ENCODE results near the gene ADA. TPM values are rescaled to one million over a fixed set of nuclear protein-coding genes. Genes with fewer than 3 reads are reported as not detected.

ADA gene
- total RNA-seq, 5 donors from 2014 or later (not counting 1 experiment from before 2014, with no cell fraction given): 21.9 to 42.1 (median 33.3) TPM

DNA sequence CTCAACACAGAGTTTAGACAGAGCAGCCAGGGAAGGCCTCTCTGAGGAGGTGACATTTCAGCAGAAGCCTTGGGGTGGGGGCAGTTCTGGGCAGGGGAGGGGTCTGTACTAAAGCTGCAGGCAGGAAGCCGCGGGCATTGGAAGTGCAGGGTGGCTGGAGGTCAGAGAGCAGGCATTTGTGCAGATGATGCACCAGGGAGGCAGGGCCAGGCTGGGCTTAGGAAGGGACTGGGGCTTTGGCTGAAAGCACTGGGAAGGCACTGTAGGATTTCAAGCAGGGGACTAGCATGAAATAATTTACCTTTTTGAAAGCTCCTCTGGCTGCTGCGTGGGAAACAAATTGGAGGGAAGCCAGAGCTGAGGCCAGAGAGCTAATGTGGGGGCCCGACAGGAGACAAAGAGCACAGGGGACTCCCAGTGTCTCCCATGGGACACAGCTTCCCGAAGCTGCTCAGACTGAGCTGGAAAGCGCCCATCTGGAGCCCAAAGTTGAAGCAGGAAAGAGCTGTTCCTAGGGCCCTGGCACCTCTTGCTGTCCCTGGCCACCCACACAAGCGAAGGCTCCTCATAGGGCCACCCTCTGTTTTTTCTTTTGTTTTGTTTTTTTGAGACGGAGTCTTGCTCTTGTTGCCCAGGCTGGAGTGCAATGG is 19.3 kb downstream of the ADA start:
- ChIA-PET CTCF (no interaction called here), POLR2A (no interaction called here)
- no peak overlapping the region for H3K27ac ChIP-seq (ENCODE audit: low read length)
- H3K36me3 ChIP-seq (ENCODE audit: control insufficient read depth in 2 of 2, extremely low read depth in 1 of 2, insufficient read depth in 1 of 2, low read length in 1 of 2): peaks cover 25 to 64% of the 10 kb centered on the region in 2 donors
- H3K36me3 Mint-ChIP-seq: peaks cover 61% of the 10 kb centered on the region
- ATAC-seq (replicated peaks in 1 of 4) (no peak), DNase-seq (no peak)
- peak overlapping the region in 1 of 2 donors; percentile 20 for H3K27ac Mint-ChIP-seq
- no peak overlapping the region for H3K4me3 Mint-ChIP-seq
- no peaks in the 10 kb centered on the region for H3K9me3 ChIP-seq
- no peaks in the 10 kb centered on the region for H3K9me3 Mint-ChIP-seq
- no peaks in the 10 kb centered on the region for H3K27me3 ChIP-seq (replicated peaks in 1 of 2; ENCODE audit: control insufficient read depth in 2 of 2, extremely low read depth in 1 of 2, insufficient read depth in 2 of 2, low read length in 1 of 2)
- H3K4me3 ChIP-seq (ENCODE audit: control insufficient read depth in 1 of 2, extremely low read depth in 1 of 2, low read length in 1 of 2): no peak overlapping the region
- no peaks in the 10 kb centered on the region for H3K4me1 ChIP-seq (ENCODE audit: control insufficient read depth in 1 of 2, extremely low read depth in 1 of 2, insufficient read depth in 2 of 2, low read length in 2 of 2)
- 94% methylated on average over 6 of the region's 8 CpGs for WGBS (ENCODE audit: insufficient coverage)
- no peaks in the 10 kb centered on the region for H3K27me3 Mint-ChIP-seq
- H3K4me1 Mint-ChIP-seq: peaks cover 0 to 8% (median 0%) of the 10 kb centered on the region in 3 donors

DNA sequence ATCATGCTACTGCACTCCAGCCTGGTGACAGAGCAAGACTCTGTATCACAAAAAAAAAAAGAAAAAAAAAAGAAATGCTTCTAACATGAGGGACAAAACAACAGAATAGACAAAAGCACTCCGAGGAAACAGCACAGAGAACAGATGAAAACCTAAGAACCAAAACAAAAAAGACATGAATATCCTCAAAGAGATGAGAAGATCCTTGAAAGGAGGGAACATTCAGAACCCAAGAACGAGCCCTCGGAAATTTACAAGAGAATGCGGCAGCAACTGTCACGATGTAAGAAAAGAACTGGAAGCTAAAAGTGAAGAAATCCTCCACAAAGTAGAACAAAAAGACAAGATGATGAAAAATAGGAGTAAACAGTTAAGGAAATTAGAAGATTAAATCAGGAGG is 21.2 kb downstream of the ADA start:
- H3K4me3 Mint-ChIP-seq: no peak overlapping the region
- peaks cover 54% of the 10 kb centered on the region for H3K36me3 Mint-ChIP-seq
- no CpG with 5 or more reads among the region's 5 CpGs for WGBS (ENCODE audit: insufficient coverage)
- H3K4me1 Mint-ChIP-seq: peaks cover 0 to 18% (median 0%) of the 10 kb centered on the region in 3 donors
- Histone ChIP-seq H3K27ac (ENCODE audit: low read length) (no peak overlapping the region), H3K36me3 (ENCODE audit: control insufficient read depth in 2 of 2, extremely low read depth in 1 of 2, insufficient read depth in 1 of 2, low read length in 1 of 2) (peaks cover 25 to 65% of the 10 kb centered on the region in 2 donors), H3K4me3 (ENCODE audit: control insufficient read depth in 1 of 2, extremely low read depth in 1 of 2, low read length in 1 of 2) (no peak overlapping the region), H3K4me1 (ENCODE audit: control insufficient read depth in 1 of 2, extremely low read depth in 1 of 2, insufficient read depth in 2 of 2, low read length in 2 of 2) (no peaks in the 10 kb centered on the region), H3K27me3 (replicated peaks in 1 of 2; ENCODE audit: control insufficient read depth in 2 of 2, extremely low read depth in 1 of 2, insufficient read depth in 2 of 2, low read length in 1 of 2) (no peaks in the 10 kb centered on the region), H3K9me3 (no peaks in the 10 kb centered on the region)
- DNase-seq: no peak
- ATAC-seq (replicated peaks in 1 of 4): no peak
- ChIA-PET POLR2A (no interaction called here), CTCF (interaction anchor here in 1 of 2 donors (0.6 kb wide), 1 partner anchor 974 kb away, joined by 3 read pairs; no protein-coding TSS in a partner anchor)
- H3K27ac Mint-ChIP-seq: no peak overlapping the region
- no peaks in the 10 kb centered on the region for H3K27me3 Mint-ChIP-seq
- H3K9me3 Mint-ChIP-seq: no peaks in the 10 kb centered on the region

GRCh38 chr20:44629542-44629941 is 22.0 kb downstream of the ADA start:
- peaks cover 56% of the 10 kb centered on the region for H3K36me3 Mint-ChIP-seq
- CTCF ChIA-PET: no interaction called here
- ATAC-seq (replicated peaks in 1 of 4) (no peak), DNase-seq (no peak)
- Histone ChIP-seq H3K27me3 (replicated peaks in 1 of 2; ENCODE audit: control insufficient read depth in 2 of 2, extremely low read depth in 1 of 2, insufficient read depth in 2 of 2, low read length in 1 of 2) (no peaks in the 10 kb centered on the region), H3K9me3 (no peaks in the 10 kb centered on the region), H3K4me1 (ENCODE audit: control insufficient read depth in 1 of 2, extremely low read depth in 1 of 2, insufficient read depth in 2 of 2, low read length in 2 of 2) (peaks cover 0 to 4% of the 10 kb centered on the region in 2 experiments), H3K36me3 (ENCODE audit: control insufficient read depth in 2 of 2, extremely low read depth in 1 of 2, insufficient read depth in 1 of 2, low read length in 1 of 2) (peaks cover 25 to 65% of the 10 kb centered on the region in 2 donors), H3K27ac (ENCODE audit: low read length) (no peak overlapping the region), H3K4me3 (ENCODE audit: control insufficient read depth in 1 of 2, extremely low read depth in 1 of 2, low read length in 1 of 2) (no peak overlapping the region)
- H3K9me3 Mint-ChIP-seq: no peaks in the 10 kb centered on the region
- POLR2A ChIA-PET: no interaction called here
- 96% methylated on average over 7 of the region's 10 CpGs for WGBS (ENCODE audit: insufficient coverage)
- no peak overlapping the region for H3K4me3 Mint-ChIP-seq
- H3K27me3 Mint-ChIP-seq: no peaks in the 10 kb centered on the region
- H3K27ac Mint-ChIP-seq: no peak overlapping the region
- peaks cover 0 to 18% (median 0%) of the 10 kb centered on the region in 3 donors for H3K4me1 Mint-ChIP-seq

- ATAC-seq (replicated peaks in 1 of 4): no peak
- Mint-ChIP-seq H3K4me3 (no peak overlapping the region), H3K27me3 (no peaks in the 10 kb centered on the region), H3K9me3 (no peaks in the 10 kb centered on the region), H3K4me1 (peaks cover 0 to 18% (median 0%) of the 10 kb centered on the region in 3 donors), H3K27ac (no peak overlapping the region), H3K36me3 (peaks cover 53% of the 10 kb centered on the region)
- H3K27ac ChIP-seq (ENCODE audit: low read length): no peak overlapping the region
- no peak overlapping the region for H3K4me3 ChIP-seq (ENCODE audit: control insufficient read depth in 1 of 2, extremely low read depth in 1 of 2, low read length in 1 of 2)
- peaks cover 30 to 66% of the 10 kb centered on the region in 2 donors for H3K36me3 ChIP-seq (ENCODE audit: control insufficient read depth in 2 of 2, extremely low read depth in 1 of 2, insufficient read depth in 1 of 2, low read length in 1 of 2)
- ChIA-PET POLR2A (no interaction called here), CTCF (no interaction called here)
- H3K4me1 ChIP-seq (ENCODE audit: control insufficient read depth in 1 of 2, extremely low read depth in 1 of 2, insufficient read depth in 2 of 2, low read length in 2 of 2): peaks cover 0 to 4% of the 10 kb centered on the region in 2 experiments
- 98% methylated on average over 7 of the region's 9 CpGs for WGBS (ENCODE audit: insufficient coverage)
- DNase-seq: no peak
- H3K27me3 ChIP-seq (replicated peaks in 1 of 2; ENCODE audit: control insufficient read depth in 2 of 2, extremely low read depth in 1 of 2, insufficient read depth in 2 of 2, low read length in 1 of 2): no peaks in the 10 kb centered on the region
- no peaks in the 10 kb centered on the region for H3K9me3 ChIP-seq
These were observed 22.5 kb downstream of the ADA start for GRCh38 chr20:44629017-44629385.

DNA sequence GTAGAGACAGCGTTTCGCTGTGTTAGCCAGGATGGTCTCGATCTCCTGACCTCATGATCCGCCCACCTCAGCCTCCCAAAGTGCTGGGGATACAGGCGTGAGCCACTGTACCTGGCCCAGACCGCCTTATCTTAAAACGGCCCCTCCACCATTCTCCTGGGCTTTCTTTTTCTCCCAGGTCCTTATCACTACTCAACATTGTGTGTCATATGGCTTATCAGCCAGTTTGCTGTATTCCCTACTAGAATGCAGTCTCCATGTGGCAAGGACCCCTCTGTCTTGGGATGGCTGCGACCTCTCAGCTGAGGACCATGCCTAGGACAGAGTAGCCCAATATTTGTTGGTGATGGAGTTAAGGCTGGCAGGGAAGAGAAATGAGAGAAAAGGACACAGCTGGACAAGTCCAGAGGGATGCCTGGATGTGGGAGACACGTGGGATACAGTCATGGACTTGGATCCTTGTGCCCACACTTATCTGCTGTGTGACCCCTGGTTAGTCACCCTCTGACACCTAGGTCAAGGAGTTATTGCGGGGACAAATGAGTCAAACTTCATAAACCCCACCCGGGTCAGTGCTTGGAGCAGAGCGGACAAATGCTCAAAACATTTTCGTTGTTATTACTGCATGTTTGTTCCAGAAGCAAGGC is 24.0 kb downstream of the ADA start:
- Histone ChIP-seq H3K9me3 (no peaks in the 10 kb centered on the region), H3K4me1 (ENCODE audit: control insufficient read depth in 1 of 2, extremely low read depth in 1 of 2, insufficient read depth in 2 of 2, low read length in 2 of 2) (peaks cover 0 to 4% of the 10 kb centered on the region in 2 experiments), H3K27ac (ENCODE audit: low read length) (no peak overlapping the region), H3K36me3 (ENCODE audit: control insufficient read depth in 2 of 2, extremely low read depth in 1 of 2, insufficient read depth in 1 of 2, low read length in 1 of 2) (peaks cover 25 to 70% of the 10 kb centered on the region in 2 donors), H3K4me3 (ENCODE audit: control insufficient read depth in 1 of 2, extremely low read depth in 1 of 2, low read length in 1 of 2) (no peak overlapping the region), H3K27me3 (replicated peaks in 1 of 2; ENCODE audit: control insufficient read depth in 2 of 2, extremely low read depth in 1 of 2, insufficient read depth in 2 of 2, low read length in 1 of 2) (no peaks in the 10 kb centered on the region)
- H3K9me3 Mint-ChIP-seq: peaks cover 0 to 3% (median 0%) of the 10 kb centered on the region in 3 donors
- ATAC-seq (replicated peaks in 1 of 4) (no peak), DNase-seq (no peak)
- ChIA-PET CTCF (no interaction called here), POLR2A (interaction anchor here in 1 of 2 donors (0.7 kb wide), 1 partner anchor 431 kb away, joined by 6 read pairs; no protein-coding TSS in a partner anchor)
- H3K4me1 Mint-ChIP-seq: peaks cover 0 to 18% (median 0%) of the 10 kb centered on the region in 3 donors
- peaks cover 59% of the 10 kb centered on the region for H3K36me3 Mint-ChIP-seq
- H3K27ac Mint-ChIP-seq: no peak overlapping the region
- no peak overlapping the region for H3K4me3 Mint-ChIP-seq
- WGBS (ENCODE audit: insufficient coverage): 96% methylated on average over 13 of the region's 13 CpGs
- no peaks in the 10 kb centered on the region for H3K27me3 Mint-ChIP-seq

GRCh38 chr20:44626278-44626677 is 25.2 kb downstream of the ADA start:
- H3K36me3 ChIP-seq (ENCODE audit: control insufficient read depth in 2 of 2, extremely low read depth in 1 of 2, insufficient read depth in 1 of 2, low read length in 1 of 2): peaks cover 29 to 78% of the 10 kb centered on the region in 2 donors
- Mint-ChIP-seq H3K4me3 (no peak overlapping the region), H3K27me3 (no peaks in the 10 kb centered on the region), H3K9me3 (peaks cover 0 to 3% (median 0%) of the 10 kb centered on the region in 3 donors), H3K36me3 (peaks cover 64% of the 10 kb centered on the region), H3K27ac (no peak overlapping the region), H3K4me1 (peaks cover 0 to 16% (median 0%) of the 10 kb centered on the region in 3 donors)
- no peaks in the 10 kb centered on the region for H3K27me3 ChIP-seq (replicated peaks in 1 of 2; ENCODE audit: control insufficient read depth in 2 of 2, extremely low read depth in 1 of 2, insufficient read depth in 2 of 2, low read length in 1 of 2)
- peaks cover 0 to 4% of the 10 kb centered on the region in 2 experiments for H3K4me1 ChIP-seq (ENCODE audit: control insufficient read depth in 1 of 2, extremely low read depth in 1 of 2, insufficient read depth in 2 of 2, low read length in 2 of 2)
- no peak for DNase-seq
- H3K9me3 ChIP-seq: no peaks in the 10 kb centered on the region
- H3K4me3 ChIP-seq (ENCODE audit: control insufficient read depth in 1 of 2, extremely low read depth in 1 of 2, low read length in 1 of 2): no peak overlapping the region
- H3K27ac ChIP-seq (ENCODE audit: low read length): no peak overlapping the region
- ATAC-seq (replicated peaks in 1 of 4): no peak
- CTCF ChIA-PET: no interaction called here
- WGBS (ENCODE audit: insufficient coverage): 91% methylated on average over 2 of the region's 7 CpGs
- POLR2A ChIA-PET: interaction anchor here in 1 of 2 donors (0.5 kb wide), 1 partner anchor 32 kb away, joined by 4 read pairs; no protein-coding TSS in a partner anchor

Measured in T-cell (primary cell).